Stimulated activated CD4-positive, alpha-beta T cell treated with anti-CD3 and anti-CD28 coated beads, Interleukin-15, amount 100 ng/mL, for 48 hours (primary cell): ENCODE data around the gene PCDH1.

Experiments
- DNase-seq, 2 donors: peaks; one replicate each; pipeline ENCODE4 v3.0.0-alpha.2; 2020; ENCODE audit warnings: low read depth in 2 of 2

Gene PCDH1

GRCh38 chr5:141873933-141874261, 4.3 kb downstream of the PCDH1 start:
- no peak for DNase-seq

GRCh38 chr5:141872496-141873356, 5.5 kb downstream of the PCDH1 start:
- no peak for DNase-seq

DNA sequence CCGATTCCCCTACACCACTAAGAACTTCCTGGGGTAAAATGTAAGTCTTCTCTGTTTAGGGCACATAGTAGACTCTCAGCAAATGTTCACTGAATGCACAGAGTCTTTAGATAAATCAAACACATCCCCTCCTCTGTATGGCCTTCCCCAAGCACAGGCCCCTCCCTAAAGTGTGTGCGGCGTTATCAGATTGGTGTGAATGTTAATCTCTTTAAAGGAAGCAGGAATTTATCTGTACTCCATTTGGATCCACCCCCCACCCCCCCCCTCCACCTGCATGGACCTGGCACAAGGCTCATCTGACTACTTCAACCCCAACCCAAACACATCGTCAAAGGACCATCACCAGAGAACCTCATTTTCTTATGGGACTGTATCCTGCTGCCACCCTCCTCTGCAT, 6.3 kb downstream of the PCDH1 start:
- DNase-seq, result no peak

GRCh38 chr5:141870871-141871270, 7.3 kb downstream of the PCDH1 start:
- DNase-seq, result no peak

DNA sequence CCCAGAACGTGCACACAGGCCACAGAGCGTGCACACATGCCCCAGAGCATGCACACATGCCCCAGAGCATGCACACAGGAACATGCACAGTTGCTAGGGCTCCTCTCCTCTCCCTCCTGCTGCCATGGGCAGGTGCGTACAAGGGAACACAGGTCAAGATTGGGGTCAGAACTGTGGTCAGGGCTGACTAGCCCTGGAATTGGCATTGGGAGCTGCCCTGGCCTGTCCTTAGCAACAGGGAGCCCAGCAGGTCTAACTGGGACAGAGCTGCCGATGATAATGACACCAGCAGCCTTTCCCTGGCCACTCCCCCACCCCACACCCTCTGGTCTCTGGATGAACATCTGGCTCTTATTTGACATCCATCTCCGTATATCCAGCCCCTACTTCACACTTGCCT, 8.0 kb downstream of the PCDH1 start:
- no peak for DNase-seq

- DNase-seq, result no peak
Observed at GRCh38 chr5:141869514-141869913, 8.7 kb downstream of the PCDH1 start.

GRCh38 chr5:141869040-141869439, 9.2 kb downstream of the PCDH1 start:
- DNase-seq, result no peak

DNA sequence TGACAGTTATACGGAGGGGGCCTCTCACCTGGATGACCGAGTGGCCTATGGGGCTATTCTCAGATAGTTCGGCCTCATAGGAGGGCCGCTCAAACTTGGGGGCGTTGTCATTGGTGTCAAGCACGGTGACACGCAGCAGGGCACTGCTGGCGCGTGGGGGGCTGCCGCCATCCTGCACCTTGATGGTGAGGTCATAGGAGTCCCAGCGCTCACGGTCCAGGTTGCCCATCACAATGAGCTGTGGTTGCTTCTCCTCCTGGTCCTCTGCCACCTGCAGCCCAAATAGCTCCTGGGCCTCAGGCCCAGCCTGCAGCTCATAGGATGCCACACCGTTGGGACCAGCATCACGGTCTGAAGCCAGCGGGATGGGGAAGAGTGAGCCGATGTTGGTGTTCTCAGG, 9.7 kb downstream of the PCDH1 start:
- DNase-seq, result no peak

- no peak for DNase-seq
Observed at GRCh38 chr5:141867651-141868050, 10.6 kb downstream of the PCDH1 start.

- DNase-seq, result no peak
Observed at GRCh38 chr5:141867139-141867538, 11.1 kb downstream of the PCDH1 start.

DNA sequence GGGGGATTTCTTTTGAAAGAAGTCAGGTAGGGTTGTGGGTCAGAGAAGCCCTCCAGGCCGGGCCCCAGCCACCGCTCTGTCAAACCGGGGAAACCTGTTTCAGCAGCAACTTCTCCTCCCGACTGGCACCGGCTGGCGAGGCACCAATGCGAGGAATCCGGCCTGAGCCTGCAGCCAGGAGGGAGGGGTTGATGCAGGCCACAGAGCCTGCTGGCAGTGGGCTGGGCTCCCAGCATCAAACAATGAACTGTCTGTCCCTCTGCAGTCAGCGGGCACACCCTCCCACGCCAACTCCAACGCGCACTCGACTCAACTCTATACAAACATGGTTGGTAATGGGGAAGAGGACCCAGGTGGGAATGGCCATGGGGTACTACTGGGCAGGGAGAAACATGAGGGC, 12.1 kb downstream of the PCDH1 start:
- no peak for DNase-seq

- no peak for DNase-seq
Observed at GRCh38 chr5:141865406-141865805, 12.8 kb downstream of the PCDH1 start.

- no peak for DNase-seq
Observed at GRCh38 chr5:141864371-141865370, 13.5 kb downstream of the PCDH1 start.

- DNase-seq, result no peak
Observed at GRCh38 chr5:141863569-141864178, 14.5 kb downstream of the PCDH1 start.

DNA sequence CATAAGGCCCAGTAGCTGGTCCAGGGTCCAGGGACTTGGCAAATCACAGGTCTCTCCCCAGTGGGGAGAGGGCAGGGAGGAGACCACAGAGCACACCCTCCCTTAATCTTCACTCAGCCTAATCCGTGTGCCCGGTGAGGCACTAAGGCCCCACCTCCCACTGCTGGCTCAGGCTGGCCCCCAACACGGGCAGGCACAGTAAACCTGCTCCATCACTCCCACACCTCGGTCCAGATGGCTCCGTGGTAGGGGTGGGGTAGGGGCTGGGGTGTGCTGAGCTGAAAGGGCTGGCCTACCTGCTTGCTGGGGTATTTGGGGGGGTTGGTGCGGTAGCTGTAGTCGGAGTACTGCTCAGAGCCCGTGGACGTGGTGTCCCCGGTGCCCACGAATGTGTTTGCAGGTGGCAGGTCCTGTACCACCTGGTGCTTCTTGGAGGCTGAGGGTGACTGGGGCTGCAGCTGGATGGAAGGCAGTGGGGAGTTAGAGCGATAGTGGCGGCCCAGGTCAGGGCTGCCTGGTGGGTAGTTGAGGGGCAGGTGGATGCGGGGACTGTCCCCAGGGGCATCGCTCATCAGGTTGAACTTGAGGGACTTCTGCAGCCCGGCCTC, 15.2 kb downstream of the PCDH1 start:
- DNase-seq, result no peak

DNA sequence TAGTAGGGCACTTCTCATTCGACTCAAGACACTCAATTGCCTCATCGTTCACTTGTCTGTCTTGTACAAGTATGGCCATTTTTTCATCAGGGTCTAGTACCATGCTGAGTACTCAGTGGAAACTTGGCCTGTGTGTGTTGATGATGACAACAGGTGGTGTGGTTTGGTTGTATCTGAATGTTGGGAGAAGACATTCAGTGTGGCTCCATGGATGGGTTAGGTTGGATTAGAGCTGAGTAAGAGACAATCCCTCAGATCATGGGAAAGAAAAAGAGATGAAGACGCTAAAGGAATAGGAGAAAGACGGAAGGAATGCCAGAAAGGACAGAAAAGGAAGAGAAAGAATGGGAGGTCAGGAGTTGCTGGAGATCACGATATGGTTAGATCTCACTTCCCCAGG, 17.0 kb downstream of the PCDH1 start:
- no peak for DNase-seq

DNA sequence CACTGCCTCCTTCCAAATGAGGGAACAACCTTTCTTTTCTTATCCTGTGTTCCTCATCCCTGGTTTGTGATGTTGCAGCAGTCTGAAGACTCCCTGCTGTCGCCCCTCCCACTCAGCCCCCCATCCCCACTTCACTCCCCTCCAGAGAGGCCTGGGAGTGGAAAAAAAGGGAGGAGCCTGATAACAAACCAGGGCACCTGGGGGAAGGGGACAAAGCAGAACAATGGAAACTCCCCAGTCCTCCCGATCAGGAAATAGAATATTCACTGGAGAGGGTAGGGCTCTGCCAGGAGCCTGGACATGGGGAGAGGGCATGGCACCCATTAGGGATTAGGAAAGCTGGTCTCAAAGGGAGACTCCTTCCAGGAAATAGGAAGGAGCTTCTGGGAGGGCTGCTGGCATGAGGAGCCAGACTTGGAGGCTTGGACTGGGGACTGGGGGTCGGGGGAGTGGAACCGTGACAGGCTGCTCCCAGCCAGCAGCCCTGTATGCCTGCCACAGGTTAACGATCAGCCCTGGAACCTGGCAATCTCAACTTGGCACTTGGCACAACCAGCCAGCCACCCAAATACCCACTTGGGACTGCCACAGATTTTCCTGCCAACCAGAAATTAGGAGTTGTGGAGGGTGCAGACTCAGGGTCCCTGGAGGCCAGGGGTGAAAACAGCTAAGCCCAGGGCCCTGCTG, 20.0 kb downstream of the PCDH1 start:
- DNase-seq, result no peak

GRCh38 chr5:141857226-141857625, 21.0 kb downstream of the PCDH1 start:
- no peak for DNase-seq

DNA sequence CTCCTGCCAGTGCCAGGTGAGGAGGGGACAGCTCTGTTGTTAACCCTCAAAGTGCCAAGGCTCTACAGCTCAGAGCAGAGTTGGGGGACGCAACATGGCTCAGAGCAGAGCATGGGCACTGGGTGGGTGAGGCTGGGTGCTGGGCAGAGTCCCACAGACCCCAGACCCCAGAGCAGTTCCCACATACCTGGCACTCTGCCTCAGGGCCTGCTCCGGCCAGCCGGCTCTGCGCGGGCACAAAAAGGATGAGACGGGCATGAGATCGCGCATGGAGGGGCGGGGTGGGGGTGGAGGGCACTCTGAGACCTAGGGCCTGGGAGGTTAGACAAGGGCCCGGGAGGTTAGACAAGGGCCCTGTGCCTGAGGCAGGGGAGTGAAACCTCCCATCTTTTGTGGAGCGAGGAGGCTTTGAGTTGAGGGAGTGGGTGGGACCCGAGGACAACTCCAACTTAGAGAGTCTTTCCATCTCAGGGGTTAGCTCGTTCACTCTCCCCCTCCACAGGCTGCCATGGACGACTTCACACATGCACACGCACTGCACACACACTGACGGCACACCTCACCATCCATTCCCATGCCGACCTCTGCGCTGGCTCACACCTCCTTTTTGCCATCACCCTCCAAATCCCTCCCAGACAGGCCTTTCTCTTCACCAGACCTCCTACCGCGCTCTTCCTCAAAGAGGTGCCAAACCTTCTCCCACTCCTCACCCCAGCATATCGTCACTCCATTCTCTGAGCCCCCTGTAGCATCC, 22.0 kb downstream of the PCDH1 start:
- no peak for DNase-seq

DNA sequence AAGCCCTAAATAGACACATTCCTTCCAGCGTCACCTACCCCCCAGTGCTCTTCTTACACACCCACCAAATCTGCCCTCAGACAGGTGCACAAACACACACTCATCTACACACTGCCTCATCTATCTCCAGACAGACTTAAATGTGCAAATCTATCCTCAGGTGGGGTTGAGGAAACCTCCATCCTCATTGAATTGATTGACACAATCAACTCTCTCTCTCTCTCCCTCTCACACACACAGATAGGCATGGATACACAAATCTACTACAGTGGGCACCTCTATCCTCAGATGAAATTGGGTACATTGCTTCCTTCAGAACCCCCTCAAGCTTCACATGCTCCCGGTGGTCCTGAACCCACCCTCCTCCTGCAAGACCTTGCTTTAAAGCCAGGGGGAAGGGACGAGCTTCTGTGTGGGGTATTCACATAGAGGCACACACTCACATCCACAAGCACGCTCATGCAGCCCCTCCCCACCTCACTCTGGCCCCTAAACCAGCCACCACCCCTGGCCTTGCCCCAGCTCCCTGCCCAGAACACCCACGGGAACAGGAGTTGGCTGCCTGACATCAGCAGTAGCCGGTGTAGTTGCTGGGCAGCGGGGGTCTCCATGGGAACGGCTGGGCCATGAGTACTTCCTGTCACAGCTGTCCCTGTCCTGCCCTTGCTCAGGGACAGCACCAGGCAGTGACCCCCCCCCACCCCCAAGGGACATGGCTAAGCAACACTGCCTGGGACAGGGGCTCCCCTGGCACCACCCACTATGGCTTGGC, 22.8 kb downstream of the PCDH1 start:
- DNase-seq, result no peak
